ENCODE data around the gene FYB2.

Gene FYB2

GRCh38 chr1:56712150-56712549 is 107.1 kb downstream of the FYB2 start:
- DNase-seq (ENCODE audit: low read depth): no peak

GRCh38 chr1:56710646-56711045 is 108.6 kb downstream of the FYB2 start:
- DNase-seq (ENCODE audit: low read depth): no peak

- no peak for DNase-seq (ENCODE audit: low read depth)
These were observed 109.2 kb downstream of the FYB2 start for GRCh38 chr1:56709995-56710394.

- DNase-seq (ENCODE audit: low read depth): no peak
These were observed 109.8 kb downstream of the FYB2 start for GRCh38 chr1:56709269-56709880.

GRCh38 chr1:56707379-56707778 is 111.8 kb downstream of the FYB2 start:
- no peak for DNase-seq (ENCODE audit: low read depth)

GRCh38 chr1:56703747-56704146 is 115.5 kb downstream of the FYB2 start:
- DNase-seq (ENCODE audit: low read depth): no peak

- no peak for DNase-seq (ENCODE audit: low read depth)
These were observed 122.5 kb downstream of the FYB2 start for GRCh38 chr1:56696663-56697062.

- no peak for DNase-seq (ENCODE audit: low read depth)
These were observed 130.6 kb downstream of the FYB2 start for GRCh38 chr1:56688522-56689026.

GRCh38 chr1:56686169-56686568 is 133.0 kb downstream of the FYB2 start:
- no peak for DNase-seq (ENCODE audit: low read depth)

GRCh38 chr1:56683569-56683968 is 135.6 kb downstream of the FYB2 start:
- no peak for DNase-seq (ENCODE audit: low read depth)

- DNase-seq (ENCODE audit: low read depth): no peak
These were observed 142.6 kb downstream of the FYB2 start for GRCh38 chr1:56676571-56677035.

GRCh38 chr1:56675763-56676162 is 143.4 kb downstream of the FYB2 start:
- no peak for DNase-seq (ENCODE audit: low read depth)

- DNase-seq (ENCODE audit: low read depth): no peak
These were observed 146.6 kb downstream of the FYB2 start for GRCh38 chr1:56672579-56672978.

- DNase-seq (ENCODE audit: low read depth): no peak
These were observed 147.7 kb downstream of the FYB2 start for GRCh38 chr1:56671542-56671941.

- DNase-seq (ENCODE audit: low read depth): no peak
These were observed 148.1 kb downstream of the FYB2 start for GRCh38 chr1:56671085-56671484.

- DNase-seq (ENCODE audit: low read depth): no peak
These were observed 148.9 kb downstream of the FYB2 start for GRCh38 chr1:56670350-56670749.
